ENCODE results near the gene ASPRV1.

ASPRV1 gene

GRCh38 chr2:69916106-69916505 is 45.3 kb downstream of the ASPRV1 start:
- no peak for DNase-seq (ENCODE audit: low read depth)
- TF ChIP-seq CTCF (conservative IDR thresholded peaks at IDR 0.05; ENCODE audit: low read length) = no peak
- H3K4me3 ChIP-seq (ENCODE audit: low read length) = peak overlapping the region; percentile 74

- no peak for DNase-seq (ENCODE audit: low read depth)
- peak within 1 kb of the TSS; percentile 74 for H3K4me3 ChIP-seq (ENCODE audit: low read length)
- TF ChIP-seq CTCF (conservative IDR thresholded peaks at IDR 0.05; ENCODE audit: low read length) = no peak
Measured at GRCh38 chr2:69914950-69915945, 46.2 kb downstream of the ASPRV1 start, which contains the start of gene MXD1. MXD1 (plus strand) TSS chr2:69915109; CDS start chr2:69915331, 222 bp downstream.

GRCh38 chr2:69914164-69914949 is 47.1 kb downstream of the ASPRV1 start:
- DNase-seq (ENCODE audit: low read depth) = peak; percentile 100
- TF ChIP-seq CTCF (conservative IDR thresholded peaks at IDR 0.05; ENCODE audit: low read length) = no peak
- peak overlapping the region; percentile 74 for H3K4me3 ChIP-seq (ENCODE audit: low read length)

GRCh38 chr2:69911985-69912563 is 49.4 kb downstream of the ASPRV1 start:
- DNase-seq (ENCODE audit: low read depth) = peak; percentile 67
- H3K4me3 ChIP-seq (ENCODE audit: low read length) = no peak overlapping the region
- TF ChIP-seq CTCF (conservative IDR thresholded peaks at IDR 0.05; ENCODE audit: low read length) = peak; percentile 66

Data from AG10803 (cell line).